HG02884 (cell line): ENCODE data around the gene DOCK9.
"Not testable (repeated sequence)": the region's sequence is repeated elsewhere in the genome, so short reads cannot be mapped to it uniquely, and the experiment has no call there.

ENCODE experiments used
- ATAC-seq: cut with Tn5 transposase; IDR thresholded peaks from one replicate; pipeline ENCODE4 v1.9.1; 2021; ENCODE audit warnings: mild to moderate bottlenecking, moderate library complexity; ENCODE audit not compliant: unreplicated experiment

DOCK9 gene

DNA sequence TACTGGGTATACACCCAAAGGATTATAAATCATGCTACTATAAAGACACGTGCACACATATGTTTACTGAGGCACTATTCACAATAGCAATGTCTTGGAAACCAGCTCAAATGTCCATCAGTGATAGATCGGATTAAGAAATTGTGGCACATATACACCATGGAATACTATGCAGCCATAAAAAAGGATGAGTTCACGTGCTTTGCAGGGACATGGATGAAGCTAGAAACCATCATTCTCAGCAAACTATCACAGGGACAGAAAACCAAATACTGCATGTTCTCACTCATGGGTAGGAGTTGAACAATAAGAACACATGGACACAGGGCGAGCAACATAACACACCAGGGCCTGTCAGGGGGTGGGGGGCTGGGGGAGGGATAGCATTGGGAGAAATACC, 223.4 kb downstream of the DOCK9 start:
- not testable (repeated sequence) for ATAC-seq

DNA sequence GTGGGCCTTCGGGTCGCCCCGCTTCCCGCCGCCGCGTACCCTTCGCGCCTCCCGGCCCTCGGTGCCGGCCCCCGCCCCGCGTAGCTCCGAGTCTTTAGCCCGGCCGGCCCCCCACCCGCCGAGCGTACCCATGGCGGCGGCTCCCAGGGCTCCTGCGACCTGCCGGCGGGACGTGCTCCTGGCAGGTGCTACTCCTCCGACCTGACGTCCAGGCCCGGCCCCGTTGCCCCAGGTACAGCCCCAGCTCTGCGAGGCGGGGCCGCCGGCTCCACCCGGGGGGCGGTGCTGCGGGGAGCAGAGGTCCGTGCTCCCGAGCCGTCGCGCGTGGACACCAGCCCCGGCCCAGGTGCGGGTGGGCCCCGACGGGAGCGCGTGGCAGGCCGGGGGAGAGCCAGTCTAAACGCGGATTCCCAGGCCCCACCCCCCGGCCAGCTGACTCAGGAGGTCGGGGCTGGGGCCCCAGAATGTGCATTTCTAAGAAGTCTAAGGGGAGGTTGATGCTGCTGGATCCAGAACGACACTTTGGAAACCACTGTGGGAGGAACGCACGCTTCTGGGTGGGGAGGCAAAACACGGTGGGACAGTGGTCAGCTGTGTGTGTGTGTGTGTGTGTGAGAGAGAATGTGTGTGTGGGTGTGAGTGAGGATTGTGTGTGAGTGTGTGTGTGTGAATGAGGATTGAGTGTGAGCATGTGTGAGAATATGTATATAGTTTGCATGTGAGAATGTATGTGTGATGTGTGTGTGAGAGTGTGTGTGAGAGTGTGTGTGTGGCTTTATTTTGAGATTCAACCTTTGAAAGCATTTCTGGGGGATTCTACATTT, 225.2 kb downstream of the DOCK9 start, which contains the start of gene SLC15A1:
SLC15A1 (minus strand) TSS at position 206 of the 824 bp plus-strand sequence; CDS start at position 132, 74 bp downstream.
- no peak for ATAC-seq

DNA sequence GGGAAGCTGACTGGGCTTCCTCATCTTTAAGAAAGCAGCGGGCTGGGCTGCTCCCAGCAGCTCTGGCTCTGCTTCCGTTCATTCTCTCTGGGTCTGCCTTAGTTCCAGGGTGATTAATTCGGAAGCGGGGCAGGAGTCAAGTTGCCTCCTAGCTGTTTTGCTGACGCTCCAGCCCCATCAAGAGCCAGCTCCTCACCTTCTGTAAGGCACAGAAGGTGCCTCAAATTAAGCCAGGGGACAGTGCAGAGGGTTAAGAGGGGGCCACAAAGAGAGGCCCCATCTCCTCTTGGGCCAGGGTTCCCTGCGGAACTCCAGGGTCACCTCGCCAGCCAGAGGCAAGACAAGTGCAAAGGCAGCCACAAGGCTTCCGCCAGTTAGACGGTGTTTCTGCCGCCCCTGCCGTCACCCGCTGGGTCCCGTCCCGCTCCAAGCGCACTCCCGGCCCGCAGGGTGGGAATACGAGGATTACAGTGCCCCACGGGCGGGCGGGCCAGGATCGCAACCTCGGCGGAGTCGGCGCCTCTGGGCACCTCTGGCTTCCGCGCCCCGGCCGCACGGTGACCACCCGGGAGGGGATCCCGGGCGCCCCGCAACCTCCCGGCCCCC, 225.9 kb downstream of the DOCK9 start:
- no peak for ATAC-seq

DNA sequence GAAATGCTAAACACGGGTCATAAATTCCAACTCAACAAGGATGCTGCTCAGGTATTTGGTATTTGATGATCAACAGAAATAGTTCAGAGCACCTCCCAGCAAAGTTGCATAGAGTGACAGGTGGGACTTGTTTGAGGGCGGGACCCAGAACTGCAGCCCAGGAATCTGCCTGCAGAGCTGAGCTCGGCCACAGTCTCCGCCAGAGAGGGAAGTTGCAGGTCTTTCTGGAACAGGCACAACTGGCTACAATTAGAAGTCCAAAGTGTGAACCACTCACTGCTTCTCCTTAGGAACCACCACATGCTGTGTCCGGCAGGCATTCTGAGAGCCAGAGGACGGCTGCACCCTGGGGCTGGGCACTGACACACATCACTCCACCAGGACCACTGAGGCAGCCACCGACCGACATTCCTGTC, 226.5 kb downstream of the DOCK9 start:
- no peak for ATAC-seq

DNA sequence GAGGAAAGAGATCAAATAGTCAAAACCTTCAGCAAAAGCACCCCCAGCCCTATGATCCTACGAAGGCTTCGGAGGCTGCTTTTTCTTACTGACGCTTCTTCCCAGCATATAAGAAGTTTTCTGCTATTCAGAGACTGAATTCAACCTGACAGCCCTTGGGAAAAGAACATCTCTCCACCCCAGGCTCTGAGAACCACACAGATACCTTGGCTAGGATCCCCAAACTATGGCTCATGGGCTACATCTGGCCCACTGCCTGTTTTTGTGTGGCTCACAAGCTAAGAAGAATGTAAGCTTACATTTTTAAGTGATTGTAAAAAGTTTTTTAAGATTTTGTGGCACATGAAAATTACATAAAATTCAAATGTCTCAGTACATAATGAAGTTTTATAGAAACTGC, 228.4 kb downstream of the DOCK9 start:
- no peak for ATAC-seq

DNA sequence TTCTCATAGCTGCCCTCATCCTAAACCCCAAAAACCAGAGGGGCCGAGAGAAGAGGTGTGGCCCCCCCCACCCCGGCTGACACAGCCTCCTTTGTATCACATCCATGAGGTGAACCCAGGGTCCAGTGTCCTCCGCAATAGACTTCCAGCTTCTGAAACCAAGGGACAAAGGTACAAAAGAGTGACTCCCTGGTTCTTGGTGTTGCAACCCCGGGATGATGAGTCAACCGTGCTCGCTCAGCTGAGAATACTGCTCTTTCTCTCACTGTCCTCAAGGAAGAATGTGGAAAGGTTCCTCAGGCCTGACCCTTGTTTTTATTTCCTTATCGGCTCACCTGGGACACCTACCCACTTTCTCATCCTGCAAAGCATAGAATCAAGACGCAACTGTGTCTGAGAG, 230.9 kb downstream of the DOCK9 start:
- ATAC-seq = no peak
